SK-N-SH treated with all-trans-retinoic acid at 6 μM for 48 hours (cell line): ENCODE data around the gene CDK6.

Experiments used
- ATAC-seq: fragments of 200-7000 bp; cut with Tn5 transposase; 3 replicates; pipeline ENCODE4 v1.9.1; 2020; ENCODE audit warnings: mild to moderate bottlenecking, moderate library complexity
- ARNTL ChIP-seq: fragments of 450-650 bp; formaldehyde crosslinking; IDR thresholded peaks from 2 replicates; pipeline ENCODE4 v1.5.0; 2020; ENCODE audit warnings: low read depth, mild to moderate bottlenecking, moderate library complexity, borderline replicate concordance
- BACH2 ChIP-seq: fragments of 250-450 bp; sonication (Bioruptor Pico); IDR thresholded peaks from 2 replicates; pipeline ENCODE4 v1.9.0; 2021; ENCODE audit warnings: mild to moderate bottlenecking, borderline replicate concordance
- CSDC2 ChIP-seq: fragments of 250-450 bp; sonication (Bioruptor Pico); IDR thresholded peaks from 2 replicates; pipeline ENCODE4 v1.5.0; 2020; ENCODE audit warnings: mild to moderate bottlenecking, moderate library complexity
- ESRRG ChIP-seq: fragments of 250-450 bp; sonication (Bioruptor Pico); IDR thresholded peaks from 2 replicates; pipeline ENCODE4 v1.6.1; 2021; ENCODE audit warnings: mild to moderate bottlenecking
- GLIS3 ChIP-seq: fragments of 250-450 bp; sonication (Bioruptor Pico); IDR thresholded peaks from 2 replicates; pipeline ENCODE4 v1.5.0; 2020; ENCODE audit warnings: mild to moderate bottlenecking, moderate library complexity
- ISL1 ChIP-seq: fragments of 250-450 bp; sonication (Bioruptor Pico); IDR thresholded peaks from 2 replicates; pipeline ENCODE4 v2.1.2; 2022; ENCODE audit warnings: mild to moderate bottlenecking, moderate library complexity
- OSR1 ChIP-seq: fragments of 250-450 bp; sonication (Bioruptor Pico); IDR thresholded peaks from 2 replicates; pipeline ENCODE4 v1.8.0; 2022; ENCODE audit warnings: moderate library complexity, mild to moderate bottlenecking, inconsistent platforms
- PPARA ChIP-seq: fragments of 250-450 bp; sonication (Bioruptor Pico); IDR thresholded peaks from 2 replicates; pipeline ENCODE4 v1.5.0; 2020; ENCODE audit warnings: mild to moderate bottlenecking, borderline replicate concordance
- RARB ChIP-seq: fragments of 250-450 bp; sonication (Bioruptor Pico); IDR thresholded peaks from 2 replicates; pipeline ENCODE4 v1.8.0; 2021; ENCODE audit warnings: mild to moderate bottlenecking, moderate library complexity
- SNAI2 ChIP-seq: fragments of 250-450 bp; sonication (Bioruptor Pico); IDR thresholded peaks from 2 replicates; pipeline ENCODE4 v1.5.0; 2020; ENCODE audit warnings: mild to moderate bottlenecking, moderate library complexity
- TCF4 ChIP-seq: fragments of 250-450 bp; sonication (Bioruptor Pico); IDR thresholded peaks from 2 replicates; pipeline ENCODE4 v1.8.0; 2021; ENCODE audit warnings: mild to moderate bottlenecking, moderate library complexity, borderline replicate concordance
- TOX ChIP-seq: fragments of 250-450 bp; sonication (Bioruptor Pico); IDR thresholded peaks from 2 replicates; pipeline ENCODE4 v1.8.0; 2021; ENCODE audit warnings: mild to moderate bottlenecking, moderate library complexity, borderline replicate concordance
- ZC3H10 ChIP-seq: fragments of 250-450 bp; sonication (Bioruptor Pico); IDR thresholded peaks from 2 replicates; pipeline ENCODE4 v1.5.1; 2021; ENCODE audit warnings: mild to moderate bottlenecking, moderate library complexity
- ZFP3 ChIP-seq: fragments of 250-450 bp; sonication (Bioruptor Pico); IDR thresholded peaks from 2 replicates; pipeline ENCODE4 v1.5.0; 2020; ENCODE audit warnings: mild to moderate bottlenecking, moderate library complexity
- ZFP30 ChIP-seq: fragments of 450-650 bp; formaldehyde crosslinking; IDR thresholded peaks from 2 replicates; pipeline ENCODE4 v1.5.0; 2022; ENCODE audit warnings: mild to moderate bottlenecking, moderate library complexity
- ZNF565 ChIP-seq: fragments of 450-650 bp; formaldehyde crosslinking; conservative IDR thresholded peaks from 2 replicates; pipeline ENCODE4 v1.5.0; 2020; ENCODE audit warnings: low read depth, mild to moderate bottlenecking, moderate library complexity
- ZNF70 ChIP-seq: fragments of 450-650 bp; formaldehyde crosslinking; IDR thresholded peaks from 2 replicates; pipeline ENCODE4 v1.5.0; 2020; ENCODE audit warnings: mild to moderate bottlenecking, moderate library complexity
- ZNF8 ChIP-seq: fragments of 450-650 bp; formaldehyde crosslinking; IDR thresholded peaks from 2 replicates; pipeline ENCODE4 v1.5.0; 2020; ENCODE audit warnings: mild to moderate bottlenecking, moderate library complexity
- TF ChIP-seq, protein P1 (sequence below): fragments of 250-450 bp; sonication (Bioruptor Pico); IDR thresholded peaks from 2 replicates; pipeline ENCODE4 v1.5.0; 2020; ENCODE audit warnings: mild to moderate bottlenecking, moderate library complexity
- TF ChIP-seq, protein P2 (sequence below): fragments of 250-450 bp; sonication (Bioruptor Pico); IDR thresholded peaks from 2 replicates; pipeline ENCODE4 v1.8.0; 2020; ENCODE audit warnings: mild to moderate bottlenecking, moderate library complexity, borderline replicate concordance
- TF ChIP-seq, protein P3 (sequence below): fragments of 250-450 bp; sonication (Bioruptor Pico); IDR thresholded peaks from 2 replicates; pipeline ENCODE4 v1.5.1; 2021; ENCODE audit warnings: mild to moderate bottlenecking, moderate library complexity
- TF ChIP-seq, protein P4 (sequence below): fragments of 250-450 bp; sonication (Bioruptor Pico); IDR thresholded peaks from 2 replicates; pipeline ENCODE4 v1.5.1; 2020; ENCODE audit warnings: low read depth, mild to moderate bottlenecking, moderate library complexity
- TF ChIP-seq, protein P5 (sequence below): fragments of 250-450 bp; sonication (Bioruptor Pico); IDR thresholded peaks from 2 replicates; pipeline ENCODE4 v1.8.0; 2021; ENCODE audit warnings: low read depth, mild to moderate bottlenecking, moderate library complexity, borderline replicate concordance

Gene CDK6

DNA sequence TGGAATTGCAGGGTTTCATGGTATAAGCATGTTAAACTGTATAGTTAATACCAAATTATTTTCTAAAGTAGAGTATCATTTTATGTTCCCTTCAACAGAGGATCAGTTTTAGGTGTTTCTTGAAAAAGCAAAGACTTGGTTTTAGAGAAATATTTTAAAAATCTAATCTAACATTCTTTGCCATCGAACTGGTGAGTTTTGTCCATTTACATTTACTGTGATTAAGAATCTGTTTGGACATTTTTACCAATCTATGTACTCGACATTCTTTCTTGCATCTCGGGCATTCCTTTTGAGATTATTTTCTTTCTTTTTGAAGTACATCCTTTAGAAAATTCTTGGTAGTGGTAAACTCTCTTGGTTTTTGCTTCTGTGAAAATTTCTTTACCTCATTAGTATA, 131.5 kb downstream of the CDK6 start:
- ATAC-seq: no peak
- TF ChIP-seq TCF4: no peak
- TF ChIP-seq TOX (CRISPR knock-in tag): no peak
- no peak for TF ChIP-seq ZNF565 (CRISPR knock-in tag)
- TF ChIP-seq, all 23 proteins: peak for 0

DNA sequence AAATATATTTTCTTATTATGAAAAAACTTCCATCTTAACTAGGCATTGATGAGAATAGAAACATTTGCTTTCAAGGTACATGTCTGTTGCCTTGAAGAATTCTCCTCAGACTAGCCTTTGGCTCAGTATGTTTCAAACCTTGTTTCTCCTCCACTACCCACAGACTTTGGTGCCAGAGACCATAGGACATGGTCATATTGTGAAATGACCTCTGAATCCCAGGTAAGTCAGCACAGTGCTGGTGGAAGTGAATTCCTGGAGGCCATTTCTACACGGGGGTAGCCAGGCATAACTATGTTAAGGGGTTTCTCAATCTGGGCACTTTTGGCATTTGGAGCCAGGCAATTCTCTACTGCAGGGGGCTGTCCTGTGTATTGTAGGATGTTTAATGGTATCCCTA, 133.8 kb downstream of the CDK6 start:
- no peak for TF ChIP-seq ZNF565 (CRISPR knock-in tag)
- no peak for TF ChIP-seq ZFP3 (CRISPR knock-in tag)
- TF ChIP-seq, protein P1, sequence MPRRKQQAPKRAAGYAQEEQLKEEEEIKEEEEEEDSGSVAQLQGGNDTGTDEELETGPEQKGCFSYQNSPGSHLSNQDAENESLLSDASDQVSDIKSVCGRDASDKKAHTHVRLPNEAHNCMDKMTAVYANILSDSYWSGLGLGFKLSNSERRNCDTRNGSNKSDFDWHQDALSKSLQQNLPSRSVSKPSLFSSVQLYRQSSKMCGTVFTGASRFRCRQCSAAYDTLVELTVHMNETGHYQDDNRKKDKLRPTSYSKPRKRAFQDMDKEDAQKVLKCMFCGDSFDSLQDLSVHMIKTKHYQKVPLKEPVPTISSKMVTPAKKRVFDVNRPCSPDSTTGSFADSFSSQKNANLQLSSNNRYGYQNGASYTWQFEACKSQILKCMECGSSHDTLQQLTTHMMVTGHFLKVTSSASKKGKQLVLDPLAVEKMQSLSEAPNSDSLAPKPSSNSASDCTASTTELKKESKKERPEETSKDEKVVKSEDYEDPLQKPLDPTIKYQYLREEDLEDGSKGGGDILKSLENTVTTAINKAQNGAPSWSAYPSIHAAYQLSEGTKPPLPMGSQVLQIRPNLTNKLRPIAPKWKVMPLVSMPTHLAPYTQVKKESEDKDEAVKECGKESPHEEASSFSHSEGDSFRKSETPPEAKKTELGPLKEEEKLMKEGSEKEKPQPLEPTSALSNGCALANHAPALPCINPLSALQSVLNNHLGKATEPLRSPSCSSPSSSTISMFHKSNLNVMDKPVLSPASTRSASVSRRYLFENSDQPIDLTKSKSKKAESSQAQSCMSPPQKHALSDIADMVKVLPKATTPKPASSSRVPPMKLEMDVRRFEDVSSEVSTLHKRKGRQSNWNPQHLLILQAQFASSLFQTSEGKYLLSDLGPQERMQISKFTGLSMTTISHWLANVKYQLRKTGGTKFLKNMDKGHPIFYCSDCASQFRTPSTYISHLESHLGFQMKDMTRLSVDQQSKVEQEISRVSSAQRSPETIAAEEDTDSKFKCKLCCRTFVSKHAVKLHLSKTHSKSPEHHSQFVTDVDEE (CRISPR knock-in tag): no peak
- TF ChIP-seq ARNTL (CRISPR knock-in tag): no peak
- TF ChIP-seq, protein P2, sequence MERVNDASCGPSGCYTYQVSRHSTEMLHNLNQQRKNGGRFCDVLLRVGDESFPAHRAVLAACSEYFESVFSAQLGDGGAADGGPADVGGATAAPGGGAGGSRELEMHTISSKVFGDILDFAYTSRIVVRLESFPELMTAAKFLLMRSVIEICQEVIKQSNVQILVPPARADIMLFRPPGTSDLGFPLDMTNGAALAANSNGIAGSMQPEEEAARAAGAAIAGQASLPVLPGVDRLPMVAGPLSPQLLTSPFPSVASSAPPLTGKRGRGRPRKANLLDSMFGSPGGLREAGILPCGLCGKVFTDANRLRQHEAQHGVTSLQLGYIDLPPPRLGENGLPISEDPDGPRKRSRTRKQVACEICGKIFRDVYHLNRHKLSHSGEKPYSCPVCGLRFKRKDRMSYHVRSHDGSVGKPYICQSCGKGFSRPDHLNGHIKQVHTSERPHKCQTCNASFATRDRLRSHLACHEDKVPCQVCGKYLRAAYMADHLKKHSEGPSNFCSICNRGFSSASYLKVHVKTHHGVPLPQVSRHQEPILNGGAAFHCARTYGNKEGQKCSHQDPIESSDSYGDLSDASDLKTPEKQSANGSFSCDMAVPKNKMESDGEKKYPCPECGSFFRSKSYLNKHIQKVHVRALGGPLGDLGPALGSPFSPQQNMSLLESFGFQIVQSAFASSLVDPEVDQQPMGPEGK (CRISPR knock-in tag): no peak
- no peak for TF ChIP-seq TOX (CRISPR knock-in tag)
- no peak for TF ChIP-seq BACH2 (CRISPR knock-in tag)
- no peak for TF ChIP-seq ZNF70 (CRISPR knock-in tag)
- no peak for TF ChIP-seq ZNF8 (CRISPR knock-in tag)
- TF ChIP-seq ISL1 (CRISPR knock-in tag): no peak
- TF ChIP-seq ZFP30: no peak
- TF ChIP-seq, protein P3, sequence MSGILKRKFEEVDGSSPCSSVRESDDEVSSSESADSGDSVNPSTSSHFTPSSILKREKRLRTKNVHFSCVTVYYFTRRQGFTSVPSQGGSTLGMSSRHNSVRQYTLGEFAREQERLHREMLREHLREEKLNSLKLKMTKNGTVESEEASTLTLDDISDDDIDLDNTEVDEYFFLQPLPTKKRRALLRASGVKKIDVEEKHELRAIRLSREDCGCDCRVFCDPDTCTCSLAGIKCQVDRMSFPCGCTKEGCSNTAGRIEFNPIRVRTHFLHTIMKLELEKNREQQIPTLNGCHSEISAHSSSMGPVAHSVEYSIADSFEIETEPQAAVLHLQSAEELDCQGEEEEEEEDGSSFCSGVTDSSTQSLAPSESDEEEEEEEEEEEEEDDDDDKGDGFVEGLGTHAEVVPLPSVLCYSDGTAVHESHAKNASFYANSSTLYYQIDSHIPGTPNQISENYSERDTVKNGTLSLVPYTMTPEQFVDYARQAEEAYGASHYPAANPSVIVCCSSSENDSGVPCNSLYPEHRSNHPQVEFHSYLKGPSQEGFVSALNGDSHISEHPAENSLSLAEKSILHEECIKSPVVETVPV (CRISPR knock-in tag): no peak
- TF ChIP-seq TCF4: no peak
- TF ChIP-seq, protein P4, sequence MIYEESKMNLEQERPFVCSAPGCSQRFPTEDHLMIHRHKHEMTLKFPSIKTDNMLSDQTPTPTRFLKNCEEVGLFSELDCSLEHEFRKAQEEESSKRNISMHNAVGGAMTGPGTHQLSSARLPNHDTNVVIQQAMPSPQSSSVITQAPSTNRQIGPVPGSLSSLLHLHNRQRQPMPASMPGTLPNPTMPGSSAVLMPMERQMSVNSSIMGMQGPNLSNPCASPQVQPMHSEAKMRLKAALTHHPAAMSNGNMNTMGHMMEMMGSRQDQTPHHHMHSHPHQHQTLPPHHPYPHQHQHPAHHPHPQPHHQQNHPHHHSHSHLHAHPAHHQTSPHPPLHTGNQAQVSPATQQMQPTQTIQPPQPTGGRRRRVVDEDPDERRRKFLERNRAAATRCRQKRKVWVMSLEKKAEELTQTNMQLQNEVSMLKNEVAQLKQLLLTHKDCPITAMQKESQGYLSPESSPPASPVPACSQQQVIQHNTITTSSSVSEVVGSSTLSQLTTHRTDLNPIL: no peak
- no peak for TF ChIP-seq SNAI2 (CRISPR knock-in tag)
- no peak for TF ChIP-seq CSDC2
- TF ChIP-seq OSR1 (CRISPR knock-in tag): no peak
- no peak for TF ChIP-seq RARB (CRISPR knock-in tag)

DNA sequence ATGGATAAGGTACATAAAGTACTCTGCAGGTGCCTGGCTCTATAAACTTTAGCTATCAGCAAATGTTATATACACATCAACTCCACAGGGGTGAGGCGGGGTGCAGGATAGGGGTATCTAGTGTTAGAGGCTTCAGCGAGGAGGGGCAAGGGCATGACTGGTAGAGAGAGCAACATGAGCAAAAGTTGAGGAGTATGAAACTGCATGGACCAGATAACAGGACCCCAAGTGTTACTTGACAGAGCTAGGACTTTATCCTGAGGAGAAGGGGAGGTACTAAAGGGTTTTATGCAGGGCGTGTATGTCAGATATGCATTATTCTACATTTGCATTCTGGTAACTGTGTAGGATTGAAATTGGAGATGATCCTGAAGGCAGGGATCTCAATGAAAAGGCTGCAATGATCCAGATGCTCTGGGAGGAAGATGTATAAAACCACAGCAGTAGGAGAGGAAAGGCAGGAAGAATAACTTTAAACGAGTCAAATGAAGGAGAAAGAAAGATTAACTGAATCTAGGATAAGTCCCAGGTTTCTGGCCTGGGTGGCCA, 136.3 kb downstream of the CDK6 start:
- ATAC-seq: no peak
- TF ChIP-seq ISL1 (CRISPR knock-in tag) (no peak), ZC3H10 (no peak), GLIS3 (CRISPR knock-in tag) (no peak), ZFP3 (CRISPR knock-in tag) (no peak), ZFP30 (no peak), SNAI2 (CRISPR knock-in tag) (no peak), OSR1 (CRISPR knock-in tag) (no peak), ZNF565 (CRISPR knock-in tag) (no peak), ZNF8 (CRISPR knock-in tag) (no peak), PPARA (no peak), ESRRG (no peak)
- TF ChIP-seq, protein P2 (CRISPR knock-in tag): no peak
- TF ChIP-seq, protein P4: no peak
- TF ChIP-seq, protein P3 (CRISPR knock-in tag): no peak
- TF ChIP-seq, protein P5, sequence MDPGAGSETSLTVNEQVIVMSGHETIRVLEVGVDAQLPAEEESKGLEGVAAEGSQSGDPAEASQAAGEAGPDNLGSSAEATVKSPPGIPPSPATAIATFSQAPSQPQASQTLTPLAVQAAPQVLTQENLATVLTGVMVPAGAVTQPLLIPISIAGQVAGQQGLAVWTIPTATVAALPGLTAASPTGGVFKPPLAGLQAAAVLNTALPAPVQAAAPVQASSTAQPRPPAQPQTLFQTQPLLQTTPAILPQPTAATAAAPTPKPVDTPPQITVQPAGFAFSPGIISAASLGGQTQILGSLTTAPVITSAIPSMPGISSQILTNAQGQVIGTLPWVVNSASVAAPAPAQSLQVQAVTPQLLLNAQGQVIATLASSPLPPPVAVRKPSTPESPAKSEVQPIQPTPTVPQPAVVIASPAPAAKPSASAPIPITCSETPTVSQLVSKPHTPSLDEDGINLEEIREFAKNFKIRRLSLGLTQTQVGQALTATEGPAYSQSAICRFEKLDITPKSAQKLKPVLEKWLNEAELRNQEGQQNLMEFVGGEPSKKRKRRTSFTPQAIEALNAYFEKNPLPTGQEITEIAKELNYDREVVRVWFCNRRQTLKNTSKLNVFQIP (CRISPR knock-in tag): no peak

More for the DNA sequence above, 133.8 kb downstream of the CDK6 start:
- ATAC-seq: no peak
